OCI-LY7 (cell line): ENCODE measurements around the gene NAPB.

Experiments used
- EZH2phosphoT487 ChIP-seq: fragments of 200-600 bp; sonication (generic); IDR thresholded peaks from 2 replicates; pipeline ENCODE4 v1.6.1; 2018; ENCODE audit warnings: low read depth, borderline replicate concordance, mild to moderate bottlenecking, mixed run types, antibody characterized with exemption, low read length, moderate library complexity, mixed read lengths
- TF ChIP-seq, protein P1 (sequence below): fragments of 200-600 bp; sonication (generic); conservative IDR thresholded peaks from 2 replicates; pipeline ENCODE4 v1.5.1; 2014; ENCODE audit warnings: mild to moderate bottlenecking, antibody characterized with exemption, low read length, moderate library complexity, mixed read lengths

DNA sequence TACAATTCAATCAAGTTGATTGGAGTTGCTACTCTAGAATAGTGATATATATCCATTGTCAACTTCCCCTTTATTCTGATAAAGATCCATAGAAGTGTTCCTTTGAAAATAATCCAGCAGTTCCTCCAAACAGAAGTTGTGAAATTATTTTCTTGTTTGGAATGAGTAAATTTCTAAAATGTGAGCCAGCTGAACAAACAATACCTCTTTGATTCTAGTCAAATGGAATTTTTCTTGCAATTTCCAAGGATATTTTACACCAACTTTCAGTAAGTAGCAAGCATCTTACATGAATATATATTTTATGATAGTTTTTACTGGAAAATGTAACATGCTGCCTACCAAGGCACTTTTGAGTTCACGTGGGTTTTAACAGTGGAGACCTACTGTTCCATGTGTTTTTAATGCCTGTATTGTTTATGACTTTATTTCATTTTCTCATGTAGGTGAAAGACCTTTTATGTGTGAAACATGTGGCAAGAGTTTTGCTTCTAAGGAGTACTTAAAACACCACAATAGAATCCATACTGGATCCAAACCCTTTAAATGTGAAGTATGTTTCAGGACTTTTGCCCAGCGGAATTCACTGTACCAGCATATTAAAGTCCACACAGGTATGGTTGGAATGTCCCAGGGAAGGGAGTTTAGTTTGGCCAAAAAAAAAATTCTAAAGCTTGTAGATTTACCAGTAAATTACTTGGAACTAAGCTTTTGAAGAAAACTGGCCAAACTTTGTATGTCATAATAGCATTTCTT, 52.8 kb downstream of the NAPB start:
- TF ChIP-seq, protein P1, sequence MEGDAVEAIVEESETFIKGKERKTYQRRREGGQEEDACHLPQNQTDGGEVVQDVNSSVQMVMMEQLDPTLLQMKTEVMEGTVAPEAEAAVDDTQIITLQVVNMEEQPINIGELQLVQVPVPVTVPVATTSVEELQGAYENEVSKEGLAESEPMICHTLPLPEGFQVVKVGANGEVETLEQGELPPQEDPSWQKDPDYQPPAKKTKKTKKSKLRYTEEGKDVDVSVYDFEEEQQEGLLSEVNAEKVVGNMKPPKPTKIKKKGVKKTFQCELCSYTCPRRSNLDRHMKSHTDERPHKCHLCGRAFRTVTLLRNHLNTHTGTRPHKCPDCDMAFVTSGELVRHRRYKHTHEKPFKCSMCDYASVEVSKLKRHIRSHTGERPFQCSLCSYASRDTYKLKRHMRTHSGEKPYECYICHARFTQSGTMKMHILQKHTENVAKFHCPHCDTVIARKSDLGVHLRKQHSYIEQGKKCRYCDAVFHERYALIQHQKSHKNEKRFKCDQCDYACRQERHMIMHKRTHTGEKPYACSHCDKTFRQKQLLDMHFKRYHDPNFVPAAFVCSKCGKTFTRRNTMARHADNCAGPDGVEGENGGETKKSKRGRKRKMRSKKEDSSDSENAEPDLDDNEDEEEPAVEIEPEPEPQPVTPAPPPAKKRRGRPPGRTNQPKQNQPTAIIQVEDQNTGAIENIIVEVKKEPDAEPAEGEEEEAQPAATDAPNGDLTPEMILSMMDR = no peak
- TF ChIP-seq EZH2phosphoT487 = no peak
